ENCODE measurements around the gene CDKN2C.

GRCh38 chr1:50949286-50949982 lies 20.6 kb upstream of the CDKN2C start:
- no peak for TF ChIP-seq CTCF (IDR thresholded peaks at IDR 0.05)
- no peak for TF ChIP-seq ZFX (IDR thresholded peaks at IDR 0.05; ENCODE audit: borderline replicate concordance)

All from 22Rv1 (cell line).